ENCODE data around the gene SHROOM4.

Gene SHROOM4, protein sequence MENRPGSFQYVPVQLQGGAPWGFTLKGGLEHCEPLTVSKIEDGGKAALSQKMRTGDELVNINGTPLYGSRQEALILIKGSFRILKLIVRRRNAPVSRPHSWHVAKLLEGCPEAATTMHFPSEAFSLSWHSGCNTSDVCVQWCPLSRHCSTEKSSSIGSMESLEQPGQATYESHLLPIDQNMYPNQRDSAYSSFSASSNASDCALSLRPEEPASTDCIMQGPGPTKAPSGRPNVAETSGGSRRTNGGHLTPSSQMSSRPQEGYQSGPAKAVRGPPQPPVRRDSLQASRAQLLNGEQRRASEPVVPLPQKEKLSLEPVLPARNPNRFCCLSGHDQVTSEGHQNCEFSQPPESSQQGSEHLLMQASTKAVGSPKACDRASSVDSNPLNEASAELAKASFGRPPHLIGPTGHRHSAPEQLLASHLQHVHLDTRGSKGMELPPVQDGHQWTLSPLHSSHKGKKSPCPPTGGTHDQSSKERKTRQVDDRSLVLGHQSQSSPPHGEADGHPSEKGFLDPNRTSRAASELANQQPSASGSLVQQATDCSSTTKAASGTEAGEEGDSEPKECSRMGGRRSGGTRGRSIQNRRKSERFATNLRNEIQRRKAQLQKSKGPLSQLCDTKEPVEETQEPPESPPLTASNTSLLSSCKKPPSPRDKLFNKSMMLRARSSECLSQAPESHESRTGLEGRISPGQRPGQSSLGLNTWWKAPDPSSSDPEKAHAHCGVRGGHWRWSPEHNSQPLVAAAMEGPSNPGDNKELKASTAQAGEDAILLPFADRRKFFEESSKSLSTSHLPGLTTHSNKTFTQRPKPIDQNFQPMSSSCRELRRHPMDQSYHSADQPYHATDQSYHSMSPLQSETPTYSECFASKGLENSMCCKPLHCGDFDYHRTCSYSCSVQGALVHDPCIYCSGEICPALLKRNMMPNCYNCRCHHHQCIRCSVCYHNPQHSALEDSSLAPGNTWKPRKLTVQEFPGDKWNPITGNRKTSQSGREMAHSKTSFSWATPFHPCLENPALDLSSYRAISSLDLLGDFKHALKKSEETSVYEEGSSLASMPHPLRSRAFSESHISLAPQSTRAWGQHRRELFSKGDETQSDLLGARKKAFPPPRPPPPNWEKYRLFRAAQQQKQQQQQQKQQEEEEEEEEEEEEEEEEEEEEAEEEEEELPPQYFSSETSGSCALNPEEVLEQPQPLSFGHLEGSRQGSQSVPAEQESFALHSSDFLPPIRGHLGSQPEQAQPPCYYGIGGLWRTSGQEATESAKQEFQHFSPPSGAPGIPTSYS (N-terminal part only)

DNA sequence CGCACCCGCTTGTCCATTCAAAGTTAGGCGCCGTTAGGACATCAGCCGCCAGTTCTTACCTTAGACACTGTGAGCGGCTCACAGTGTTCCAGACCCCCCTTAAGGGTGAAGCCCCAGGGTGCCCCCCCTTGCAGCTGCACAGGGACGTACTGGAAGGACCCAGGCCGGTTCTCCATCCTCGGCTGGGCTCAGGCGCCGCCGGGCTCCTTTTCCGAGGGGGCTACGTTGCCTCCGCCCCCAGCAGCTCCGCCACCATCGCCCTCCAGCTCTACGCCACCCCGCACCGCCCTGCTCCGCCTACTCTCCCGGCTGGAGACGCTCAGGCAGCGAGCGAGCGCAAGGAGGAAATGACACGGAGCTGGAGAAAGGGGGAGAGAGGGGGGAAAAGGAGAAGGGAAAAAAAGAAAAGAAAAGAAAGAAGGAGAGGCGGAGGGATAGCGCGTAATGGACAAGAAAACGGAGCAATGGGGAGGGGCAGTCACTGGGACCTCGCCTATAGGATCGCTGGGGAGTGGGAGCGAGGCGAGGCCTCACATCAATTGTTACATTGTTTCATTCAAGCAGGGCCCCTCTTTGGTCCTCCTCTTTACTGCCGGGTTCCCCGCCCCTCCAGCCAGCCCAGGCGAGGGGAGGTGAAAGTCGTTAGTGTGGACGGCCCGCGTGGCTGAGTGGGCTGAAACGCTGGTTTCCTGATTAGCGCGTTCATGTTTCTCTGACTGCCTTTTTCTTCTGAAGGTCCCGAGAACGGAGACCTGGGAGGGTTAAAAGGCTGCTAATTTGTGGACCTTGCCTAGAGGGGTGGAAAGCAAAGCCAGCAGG lies at the start of gene SHROOM4:
SHROOM4 (minus strand) TSS at position 352 of the 819 bp plus-strand sequence; CDS start at position 176, 176 bp downstream.
- no peak for DNase-seq (ENCODE audit: low read depth, low spot score)
- POLR2A ChIA-PET = interaction anchor here (1.9 kb wide), 1 partner anchor 15 kb away, joined by 17 read pairs; no protein-coding TSS in a partner anchor

DNA sequence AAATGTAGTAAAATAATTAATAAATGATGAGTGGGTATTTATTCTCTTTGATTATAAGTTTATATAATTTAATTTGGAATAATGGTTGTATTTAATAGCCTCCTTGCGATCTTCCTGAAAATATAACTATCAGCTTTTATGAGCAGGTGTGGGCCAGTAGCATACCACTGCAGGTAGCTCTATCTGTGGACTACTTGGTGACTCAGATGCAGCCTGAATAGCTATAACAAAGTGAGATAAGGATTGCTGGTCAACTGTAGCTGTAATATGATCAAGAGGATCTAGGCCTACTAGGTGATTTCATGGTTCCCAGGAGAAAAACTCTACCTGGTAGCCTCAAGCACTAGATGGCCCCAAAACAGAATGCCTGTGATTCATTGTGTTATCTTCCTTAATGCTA lies 49.5 kb upstream of the SHROOM4 start:
- TF ChIP-seq, protein P1, sequence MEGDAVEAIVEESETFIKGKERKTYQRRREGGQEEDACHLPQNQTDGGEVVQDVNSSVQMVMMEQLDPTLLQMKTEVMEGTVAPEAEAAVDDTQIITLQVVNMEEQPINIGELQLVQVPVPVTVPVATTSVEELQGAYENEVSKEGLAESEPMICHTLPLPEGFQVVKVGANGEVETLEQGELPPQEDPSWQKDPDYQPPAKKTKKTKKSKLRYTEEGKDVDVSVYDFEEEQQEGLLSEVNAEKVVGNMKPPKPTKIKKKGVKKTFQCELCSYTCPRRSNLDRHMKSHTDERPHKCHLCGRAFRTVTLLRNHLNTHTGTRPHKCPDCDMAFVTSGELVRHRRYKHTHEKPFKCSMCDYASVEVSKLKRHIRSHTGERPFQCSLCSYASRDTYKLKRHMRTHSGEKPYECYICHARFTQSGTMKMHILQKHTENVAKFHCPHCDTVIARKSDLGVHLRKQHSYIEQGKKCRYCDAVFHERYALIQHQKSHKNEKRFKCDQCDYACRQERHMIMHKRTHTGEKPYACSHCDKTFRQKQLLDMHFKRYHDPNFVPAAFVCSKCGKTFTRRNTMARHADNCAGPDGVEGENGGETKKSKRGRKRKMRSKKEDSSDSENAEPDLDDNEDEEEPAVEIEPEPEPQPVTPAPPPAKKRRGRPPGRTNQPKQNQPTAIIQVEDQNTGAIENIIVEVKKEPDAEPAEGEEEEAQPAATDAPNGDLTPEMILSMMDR (IDR thresholded peaks at IDR 0.05; ENCODE audit: insufficient read depth, low read length, missing control alignments) = no peak
- H3K4me3 ChIP-seq (ENCODE audit: low read depth, low read length) = no peak overlapping the region
- CTCF ChIA-PET = no interaction called here
- POLR2A ChIA-PET = no interaction called here
- DNase-seq (ENCODE audit: low read depth, low spot score) = no peak

More for the DNA sequence above, at the start of gene SHROOM4:
- TF ChIP-seq, protein P1 (IDR thresholded peaks at IDR 0.05; ENCODE audit: insufficient read depth, low read length, missing control alignments) = no peak
- CTCF ChIA-PET = no interaction called here
- H3K4me3 ChIP-seq (ENCODE audit: low read depth, low read length) = peak within 1 kb of the TSS; percentile 65

DNA sequence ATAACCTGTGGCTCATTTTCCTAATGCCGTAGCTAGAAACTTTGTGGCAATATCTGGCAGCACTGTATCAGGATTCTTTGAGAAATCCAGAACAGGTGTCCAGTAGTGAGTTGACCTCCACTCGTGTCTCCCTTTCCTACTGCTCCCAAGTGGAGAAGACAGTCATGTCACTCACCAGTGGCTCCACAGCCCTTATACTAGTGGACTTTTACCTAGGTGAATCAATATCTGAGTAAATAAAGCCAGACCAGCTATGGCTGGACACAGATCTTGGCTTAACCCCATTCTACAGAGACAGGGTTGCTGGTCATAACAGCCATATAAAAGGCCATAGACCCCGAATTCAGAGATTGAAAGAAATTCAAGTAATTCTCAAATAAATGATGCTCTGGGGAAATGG lies 46.5 kb upstream of the SHROOM4 start:
- DNase-seq (ENCODE audit: low read depth, low spot score) = no peak
- POLR2A ChIA-PET = no interaction called here
- H3K4me3 ChIP-seq (ENCODE audit: low read depth, low read length) = no peak overlapping the region
- CTCF ChIA-PET = no interaction called here
- TF ChIP-seq, protein P1 (IDR thresholded peaks at IDR 0.05; ENCODE audit: insufficient read depth, low read length, missing control alignments) = no peak

GRCh38 chrX:50858548-50858947 lies 44.6 kb upstream of the SHROOM4 start:
- CTCF ChIA-PET = interaction anchor here (0.6 kb wide), 1 partner anchor 110 kb away, joined by 4 read pairs; no protein-coding TSS in a partner anchor
- TF ChIP-seq, protein P1 (IDR thresholded peaks at IDR 0.05; ENCODE audit: insufficient read depth, low read length, missing control alignments) = no peak
- POLR2A ChIA-PET = no interaction called here
- no peak overlapping the region for H3K4me3 ChIP-seq (ENCODE audit: low read depth, low read length)
- no peak for DNase-seq (ENCODE audit: low read depth, low spot score)

DNA sequence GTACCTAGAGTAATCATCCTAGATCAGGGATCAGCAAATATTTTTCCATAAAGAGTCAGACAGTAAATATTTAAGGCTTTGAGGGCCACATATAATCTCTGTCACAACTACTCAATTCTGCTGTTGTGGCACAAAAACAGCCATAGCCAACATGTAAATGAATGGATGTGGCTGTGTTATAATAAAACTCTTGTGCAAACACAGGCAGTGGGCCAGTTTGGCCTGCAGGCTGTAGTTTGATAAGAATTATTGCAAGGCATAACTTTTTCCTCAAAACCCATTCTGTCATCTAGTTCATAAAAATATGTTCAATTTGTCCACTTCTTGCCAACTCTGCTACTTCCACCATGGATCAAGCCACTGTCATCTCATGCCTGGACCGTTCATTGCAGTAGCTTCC lies 39.4 kb upstream of the SHROOM4 start:
- TF ChIP-seq, protein P1 (IDR thresholded peaks at IDR 0.05; ENCODE audit: insufficient read depth, low read length, missing control alignments) = no peak
- DNase-seq (ENCODE audit: low read depth, low spot score) = no peak
- ChIA-PET POLR2A (no interaction called here), CTCF (no interaction called here)
- no peak overlapping the region for H3K4me3 ChIP-seq (ENCODE audit: low read depth, low read length)
